H1 (cell line): ENCODE results near the gene TOP3A. TPM values are rescaled to one million over a fixed set of nuclear protein-coding genes. Genes with fewer than 3 reads are reported as not detected.

Source experiments
- CTCF ChIA-PET: fragments of 300-600 bp; sonication (Branson Sonifier 250); formaldehyde crosslinking; loops from one replicate; lab custom pipeline; 2021; ENCODE audit not compliant: partially characterized antibody; lab: Charles Lee
- POLR2A ChIA-PET: fragments of 300-600 bp; sonication (Branson Sonifier 250); formaldehyde crosslinking; loops from one replicate; lab custom pipeline; 2021; ENCODE audit warnings: inconsistent platforms; ENCODE audit not compliant: partially characterized antibody; lab: Charles Lee
- DNase-seq, 2 experiments: peaks; one replicate each; pipeline versions ENCODE4 v3.0.0 to v3.0.0-alpha.2; 2010 to 2022; ENCODE audit warnings: low spot score in 2 of 2, low read depth in 1 of 2, mixed read lengths in 1 of 2
- FAIRE-seq: peaks from 2 replicates; lab custom pipeline; 2011; peaks lifted over from hg19 to GRCh38; lab: Jason Lieb, UNC
- H2AFZ ChIP-seq: 2 replicates; pipeline ENCODE4 v1.8.1; 2012; ENCODE audit warnings: low read length, inconsistent platforms
- H2AK5ac ChIP-seq: 2 replicates; pipeline ENCODE4 v1.6.1; 2013; ENCODE audit warnings: low read depth, low read length
- H2BK120ac ChIP-seq: replicated peaks from 2 replicates; pipeline ENCODE3; 2013; ENCODE audit warnings: low read depth, low read length, inconsistent platforms
- H2BK12ac ChIP-seq: 2 replicates; pipeline ENCODE4 v1.6.1; 2013; ENCODE audit warnings: low read depth, low read length
- H2BK15ac ChIP-seq: 2 replicates; pipeline ENCODE4 v1.6.1; 2013; ENCODE audit warnings: low read length
- H2BK20ac ChIP-seq: 2 replicates; pipeline ENCODE4 v1.6.1; 2013; ENCODE audit warnings: low read length
- H2BK5ac ChIP-seq: 2 replicates; pipeline ENCODE4 v1.6.1; 2013; ENCODE audit warnings: low read depth, low read length
- H3K14ac ChIP-seq: 2 replicates; pipeline ENCODE4 v1.6.1; 2013; ENCODE audit warnings: inconsistent platforms; ENCODE audit not compliant: insufficient read length
- H3K18ac ChIP-seq: 2 replicates; pipeline ENCODE4 v1.6.1; 2013; ENCODE audit warnings: low read length; ENCODE audit errors: extremely low read depth
- H3K23ac ChIP-seq: 2 replicates; pipeline ENCODE4 v1.6.1; 2013; ENCODE audit warnings: inconsistent platforms; ENCODE audit not compliant: insufficient read length
- H3K23me2 ChIP-seq: 2 replicates; pipeline ENCODE4 v1.6.1; 2013; ENCODE audit warnings: low read depth, low read length
- H3K27ac ChIP-seq: 2 replicates; pipeline ENCODE4 v1.6.1; 2011; ENCODE audit warnings: low read depth, low read length, inconsistent platforms
- H3K27me3 ChIP-seq, 4 experiments: replicated peaks in 1 of 4; 1 replicate in 1 of 4; 2 replicates in 3 of 4; pipeline versions ENCODE4 v1.6.1 to v1.8.1; 2011 to 2013; ENCODE audit warnings: low read length in 3 of 4, mild to moderate bottlenecking in 3 of 4, inconsistent platforms in 2 of 4, mixed read lengths in 2 of 4, moderate library complexity in 1 of 4; ENCODE audit not compliant: control insufficient read depth in 3 of 4, insufficient read depth in 3 of 4; ENCODE audit errors: extremely low read depth in 1 of 4
- H3K36me3 ChIP-seq, 4 experiments: 2 replicates each; pipeline versions ENCODE4 v1.6.1 to v1.8.1; 2011 to 2013; ENCODE audit warnings: mild to moderate bottlenecking in 4 of 4, low read length in 3 of 4, moderate library complexity in 2 of 4, control low read depth in 1 of 4, inconsistent platforms in 1 of 4; ENCODE audit not compliant: insufficient read depth in 4 of 4, control insufficient read depth in 2 of 4
- H3K4ac ChIP-seq: replicated peaks from 2 replicates; pipeline ENCODE3; 2013; ENCODE audit warnings: low read length, low read depth, mixed read lengths, inconsistent platforms; ENCODE audit not compliant: insufficient read length
- H3K4me1 ChIP-seq, 4 experiments: replicated peaks in 1 of 4; 1 replicate in 1 of 4; 2 replicates in 3 of 4; pipeline versions ENCODE4 v1.6.1 to v1.8.1; 2011 to 2013; ENCODE audit warnings: low read length in 3 of 4, inconsistent platforms in 2 of 4, mixed read lengths in 1 of 4; ENCODE audit not compliant: insufficient read depth in 4 of 4, control insufficient read depth in 3 of 4
- H3K4me2 ChIP-seq, 2 experiments: 2 replicates each; pipeline versions ENCODE4 v1.6.1 to v1.8.1; 2011 to 2013; ENCODE audit warnings: low read depth in 2 of 2, low read length in 2 of 2, control low read depth in 1 of 2, inconsistent platforms in 1 of 2, mild to moderate bottlenecking in 1 of 2; ENCODE audit not compliant: insufficient read depth in 1 of 2
- H3K4me3 ChIP-seq, 4 experiments: fragments of 200-600, 300-600 bp in 1 of 4; sonication (generic), shearing (Covaris generic), sonication (Bioruptor Twin) in 1 of 4; 2 replicates each; pipeline versions ENCODE4 v1.5.1 to v1.8.1; 2011 to 2016; ENCODE audit warnings: low read length in 4 of 4, low read depth in 3 of 4, control low read depth in 2 of 4, inconsistent platforms in 2 of 4, mild to moderate bottlenecking in 2 of 4, mixed read lengths in 1 of 4, moderate library complexity in 1 of 4; ENCODE audit not compliant: insufficient read depth in 2 of 4; ENCODE audit errors: extremely low read depth in 1 of 4
- H3K56ac ChIP-seq: replicated peaks from 2 replicates; pipeline ENCODE3; 2013; ENCODE audit warnings: low read depth, mild to moderate bottlenecking, mixed read lengths, low read length, inconsistent platforms; ENCODE audit not compliant: insufficient read length
- H3K79me1 ChIP-seq: 2 replicates; pipeline ENCODE4 v1.6.1; 2013; ENCODE audit warnings: low read depth, low read length, control low read depth
- H3K79me2 ChIP-seq, 2 experiments: 2 replicates each; pipeline versions ENCODE4 v1.6.1 to v1.8.1; 2012 to 2013; ENCODE audit warnings: low read length in 2 of 2, mild to moderate bottlenecking in 2 of 2, inconsistent platforms in 1 of 2; ENCODE audit not compliant: insufficient read depth in 2 of 2, control insufficient read depth in 1 of 2
- H3K9ac ChIP-seq, 4 experiments: replicated peaks in 1 of 4; 1 replicate in 1 of 4; 2 replicates in 3 of 4; pipeline versions ENCODE4 v1.6.1 to v1.8.1; 2011 to 2013; ENCODE audit warnings: low read depth in 3 of 4, low read length in 3 of 4, control low read depth in 2 of 4, mild to moderate bottlenecking in 2 of 4, moderate library complexity in 2 of 4, inconsistent platforms in 1 of 4; ENCODE audit errors: extremely low read depth in 1 of 4
- H3K9me3 ChIP-seq, 2 experiments: 2 replicates each; pipeline versions ENCODE4 v1.6.1 to v1.8.1; 2012 to 2013; ENCODE audit warnings: mild to moderate bottlenecking in 2 of 2, moderate library complexity in 2 of 2, control low read depth in 1 of 2, inconsistent platforms in 1 of 2, low read depth in 1 of 2, low read length in 1 of 2, mixed read lengths in 1 of 2; ENCODE audit not compliant: insufficient read depth in 2 of 2
- H4K20me1 ChIP-seq, 2 experiments: replicated peaks in 1 of 2; 2 replicates each; pipeline versions ENCODE3 to v1.8.1; 2011 to 2013; ENCODE audit warnings: inconsistent platforms in 2 of 2, low read length in 2 of 2, mild to moderate bottlenecking in 1 of 2; ENCODE audit not compliant: insufficient read depth in 2 of 2, control insufficient read depth in 1 of 2
- H4K5ac ChIP-seq: 2 replicates; pipeline ENCODE4 v1.6.1; 2013; ENCODE audit warnings: low read length, low read depth, mixed read lengths, inconsistent platforms; ENCODE audit not compliant: insufficient read length
- H4K8ac ChIP-seq: 2 replicates; pipeline ENCODE4 v1.8.0; 2013; ENCODE audit warnings: mild to moderate bottlenecking, moderate library complexity, low read length, inconsistent platforms; ENCODE audit not compliant: insufficient read depth; ENCODE audit errors: extremely low read depth
- H4K91ac ChIP-seq: replicated peaks from 2 replicates; pipeline ENCODE3; 2013; ENCODE audit warnings: low read length, mixed read lengths, inconsistent platforms; ENCODE audit not compliant: insufficient read length
- BRCA1 ChIP-seq: IDR thresholded peaks from 2 replicates; pipeline ENCODE4 v1.6.1; 2012; ENCODE audit warnings: low read depth, low read length, improper control_type of control experiment
- EP300 ChIP-seq, 2 experiments: IDR thresholded peaks; 1 replicate in 1 of 2; 2 replicates in 1 of 2; pipeline ENCODE4 v1.6.1; 2011 to 2012; ENCODE audit warnings: low read depth in 2 of 2, low read length in 2 of 2, mild to moderate bottlenecking in 2 of 2, borderline replicate concordance in 1 of 2, inconsistent platforms in 1 of 2, moderate library complexity in 1 of 2
- FOSL1 ChIP-seq: IDR thresholded peaks from 2 replicates; pipeline ENCODE4 v1.6.1; 2011; ENCODE audit warnings: mild to moderate bottlenecking, low read depth, low read length, moderate library complexity; ENCODE audit not compliant: insufficient read depth
- POLR2A ChIP-seq, 2 experiments: IDR thresholded peaks; 1 replicate in 1 of 2; 2 replicates in 1 of 2; pipeline ENCODE4 v1.6.1; 2011; ENCODE audit warnings: low read depth in 2 of 2, low read length in 2 of 2, mild to moderate bottlenecking in 2 of 2; ENCODE audit errors: control extremely low read depth in 1 of 2
- RBBP5 ChIP-seq: IDR thresholded peaks from 2 replicates; pipeline ENCODE4 v1.7.1; 2012; ENCODE audit warnings: low read depth, mild to moderate bottlenecking, inconsistent platforms, low read length, moderate library complexity, borderline replicate concordance
- SP4 ChIP-seq: IDR thresholded peaks from 2 replicates; pipeline ENCODE4 v1.6.1; 2012; ENCODE audit warnings: low read length, inconsistent platforms
- YY1 ChIP-seq: IDR thresholded peaks from 2 replicates; pipeline ENCODE4 v1.6.1; 2011; ENCODE audit warnings: low read depth, mild to moderate bottlenecking, low read length
- WGBS, 2 experiments: shearing (Covaris generic) in 1 of 2; methylation state at CpG; one replicate each; pipeline versions ENCODE4 v1.1.6 to v1.1.7; 2013 to 2015; ENCODE audit warnings: low lambda C conversion rate in 2 of 2, mixed read lengths in 2 of 2, inconsistent platforms in 1 of 2, low coverage in 1 of 2, missing lambda C conversion rate in 1 of 2; ENCODE audit not compliant: insufficient replicate concordance in 2 of 2, insufficient coverage in 1 of 2, insufficient read length in 1 of 2; ENCODE audit errors: extremely low coverage in 1 of 2, missing lambda C conversion rate in 1 of 2; 5-methylcytosine and 5-hydroxymethylcytosine counted together
- polyA plus RNA-seq, 7 experiments: library from polyadenylated mRNA; depleted of rRNA in 3 of 7; stranded (reverse) in 5 of 7; unstranded in 2 of 7; fragments of >200 nt in 5 of 7; fragments of 200-250 nt in 2 of 7; gene quantifications; 1 replicate in 5 of 7; 2 replicates in 1 of 7; 4 replicates in 1 of 7; pipeline versions ENCODE4 v1.2.1 to v1.2.3, GENCODE V29; 2011 to 2013; ENCODE audit warnings: missing spikeins in 2 of 7, mixed read lengths in 2 of 7
- total RNA-seq: library from RNA; stranded (reverse); fragmentation: NEBNext Ultra II Directional; extraction: Animal tissue kit (Norgen Biotek cat#: 25700); gene quantifications from 2 replicates; pipeline ENCODE4 v1.2.1, GENCODE V29; 2021
- TF ChIP-seq, protein P1 (sequence below): IDR thresholded peaks from 2 replicates; pipeline ENCODE4 v1.6.1; 2012; ENCODE audit warnings: low read length, inconsistent platforms

The TOP3A gene
- total and polyA plus RNA-seq, 2 of the 8 experiments (the other 6 are each of a cell fraction or from before 2014, with no cell fraction given): 23.4 to 54.3 TPM

DNA sequence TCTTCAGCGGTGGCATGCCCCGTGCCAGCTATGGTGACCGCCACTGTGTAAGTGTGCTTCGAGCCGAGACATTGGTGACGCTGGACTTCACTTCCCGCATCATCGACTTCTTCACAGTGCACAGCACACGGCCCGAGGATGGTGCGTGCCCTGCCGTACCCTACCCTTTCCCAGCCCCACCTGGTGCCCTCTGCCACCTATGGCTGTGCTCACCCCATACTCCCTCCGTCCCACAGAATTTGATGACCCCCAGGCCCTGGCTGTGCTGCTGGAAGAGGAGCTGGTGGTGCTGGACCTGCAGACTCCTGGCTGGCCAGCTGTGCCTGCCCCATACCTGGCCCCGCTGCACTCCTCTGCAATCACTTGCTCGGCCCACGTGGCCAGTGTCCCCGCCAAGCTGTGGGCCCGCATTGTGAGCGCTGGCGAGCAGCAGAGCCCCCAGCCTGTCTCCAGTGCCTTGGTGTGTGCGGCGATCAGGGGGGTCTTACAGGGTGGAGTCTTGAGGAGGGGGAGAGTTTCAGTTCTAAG is 79.9 kb downstream of the TOP3A start:
- H4K8ac ChIP-seq: no peak overlapping the region
- no peak overlapping the region for H2BK12ac ChIP-seq
- no peak overlapping the region for H2BK20ac ChIP-seq
- WGBS, 2 experiments: 95% methylated on average over 21 of the region's 22 CpGs; no CpG with 5 or more reads in 1 of the 2 experiments
- no peak overlapping the region for H2AFZ ChIP-seq
- no peak overlapping the region for H2BK15ac ChIP-seq
- H3K27me3 ChIP-seq: peaks cover 0 to 2% (median 0%) of the 10 kb centered on the region in 4 experiments; a peak in 1 of 7 replicates
- H3K4ac ChIP-seq: no peak overlapping the region
- H3K9ac ChIP-seq: no peak overlapping the region
- H3K9me3 ChIP-seq: no peaks in the 10 kb centered on the region
- no peak overlapping the region for H2BK5ac ChIP-seq
- peaks cover 0 to 25% of the 10 kb centered on the region in 2 experiments; a peak in 2 of 4 replicates for H3K79me2 ChIP-seq
- FAIRE-seq (no peak), DNase-seq (no peak)
- no peaks in the 10 kb centered on the region for H3K23me2 ChIP-seq
- H3K56ac ChIP-seq: no peak overlapping the region
- no peak overlapping the region for H3K18ac ChIP-seq
- no peak overlapping the region for H3K4me2 ChIP-seq
- no peak overlapping the region for H2BK120ac ChIP-seq
- TF ChIP-seq BRCA1: no peak
- no peak for TF ChIP-seq POLR2A (IDR thresholded peaks at IDR 0.05; ENCODE audit: control extremely low read depth in 1 of 2, low read depth in 2 of 2, low read length in 2 of 2)
- TF ChIP-seq, protein P1, sequence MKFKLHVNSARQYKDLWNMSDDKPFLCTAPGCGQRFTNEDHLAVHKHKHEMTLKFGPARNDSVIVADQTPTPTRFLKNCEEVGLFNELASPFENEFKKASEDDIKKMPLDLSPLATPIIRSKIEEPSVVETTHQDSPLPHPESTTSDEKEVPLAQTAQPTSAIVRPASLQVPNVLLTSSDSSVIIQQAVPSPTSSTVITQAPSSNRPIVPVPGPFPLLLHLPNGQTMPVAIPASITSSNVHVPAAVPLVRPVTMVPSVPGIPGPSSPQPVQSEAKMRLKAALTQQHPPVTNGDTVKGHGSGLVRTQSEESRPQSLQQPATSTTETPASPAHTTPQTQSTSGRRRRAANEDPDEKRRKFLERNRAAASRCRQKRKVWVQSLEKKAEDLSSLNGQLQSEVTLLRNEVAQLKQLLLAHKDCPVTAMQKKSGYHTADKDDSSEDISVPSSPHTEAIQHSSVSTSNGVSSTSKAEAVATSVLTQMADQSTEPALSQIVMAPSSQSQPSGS: no peak
- no peak for TF ChIP-seq FOSL1
- no peak for TF ChIP-seq EP300 (IDR thresholded peaks at IDR 0.05; ENCODE audit: borderline replicate concordance in 1 of 2, low read depth in 2 of 2, low read length in 2 of 2)
- TF ChIP-seq RBBP5: no peak
- no peak for TF ChIP-seq SP4
- no peak for TF ChIP-seq YY1
- peaks cover 0 to 4% (median 0%) of the 10 kb centered on the region in 4 experiments; a peak in 1 of 7 replicates for H3K4me1 ChIP-seq
- peaks cover 28 to 56% (median 39%) of the 10 kb centered on the region in 4 experiments; a peak in 7 of 8 replicates for H3K36me3 ChIP-seq
- H3K4me3 ChIP-seq: no peak overlapping the region
- ChIA-PET POLR2A (interaction anchor here (1.0 to 1.9 kb wide), 7 partner anchors 9 to 92 kb away, joined by 3 to 11 read pairs (median 7); partner anchors contain the start of gene MIEF2), CTCF (interaction anchor here (0.7 to 1.6 kb wide), 5 partner anchors 12 to 27 kb away, joined by 3 to 7 read pairs (median 4); no protein-coding TSS in a partner anchor)
- no peak overlapping the region for H4K5ac ChIP-seq
- no peak overlapping the region for H2AK5ac ChIP-seq
- H3K79me1 ChIP-seq: peaks cover 15% of the 10 kb centered on the region
- H3K14ac ChIP-seq: no peak overlapping the region
- H3K23ac ChIP-seq: no peak overlapping the region
- no peak overlapping the region for H4K91ac ChIP-seq
- H4K20me1 ChIP-seq: peaks cover 8 to 22% of the 10 kb centered on the region in 2 experiments
- no peak overlapping the region for H3K27ac ChIP-seq
